PFSK-1 (cell line): Measurements from ENCODE around the gene SIX3.

Experiments used
- POLR2AphosphoS5 ChIP-seq: IDR thresholded peaks from 2 replicates; pipeline ENCODE4 v1.6.1; 2012; ENCODE audit warnings: low read depth, mild to moderate bottlenecking, control low read depth, low read length, moderate library complexity
- REST ChIP-seq, 2 experiments: IDR thresholded peaks; 2 replicates each; pipeline versions ENCODE4 v1.6.1 to v1.8.0; 2011 to 2012; ENCODE audit warnings: low read depth in 2 of 2, low read length in 2 of 2, control low read depth in 1 of 2, inconsistent platforms in 1 of 2, mild to moderate bottlenecking in 1 of 2, moderate library complexity in 1 of 2; ENCODE audit not compliant: insufficient read depth in 1 of 2

GRCh38 chr2:44920751-44921150 is 20.8 kb upstream of the SIX3 start:
- no peak for TF ChIP-seq REST (IDR thresholded peaks at IDR 0.05; ENCODE audit: insufficient read depth in 1 of 2, low read depth in 2 of 2, low read length in 2 of 2)
- no peak for TF ChIP-seq POLR2AphosphoS5
